Adrenal gland (tissue), 12 donors: ENCODE measurements around the gene CAD. TPM values are rescaled to one million over a fixed set of nuclear protein-coding genes. Genes with fewer than 3 reads are reported as not detected.

Source experiments
- DNase-seq, 7 donors: peaks; one replicate each; pipeline ENCODE4 v3.0.0-alpha.2; 2019 to 2020
- H3K27ac ChIP-seq, 5 donors: fragments of 200-600 bp; sonication (generic) in 4 of 5; 1 replicate in 3 of 5; 2 replicates in 2 of 5; pipeline versions ENCODE4 v1.5.1 to v1.8.0; 2016 to 2020; ENCODE audit warnings: mild to moderate bottlenecking in 1 of 5
- H3K27me3 ChIP-seq: fragments of 200-600 bp; 2 replicates; pipeline ENCODE4 v1.8.0; 2021
- H3K36me3 ChIP-seq, 2 donors: fragments of 200-600 bp; replicated peaks in 1 of 2; 1 replicate in 1 of 2; 2 replicates in 1 of 2; pipeline versions ENCODE4 v1.5.1 to v1.8.0; 2018 to 2022
- H3K4me1 ChIP-seq, 2 donors: fragments of 200-600 bp; replicated peaks in 1 of 2; 1 replicate in 1 of 2; 2 replicates in 1 of 2; pipeline versions ENCODE4 v1.5.1 to v1.8.0; 2018 to 2021
- H3K4me3 ChIP-seq, 4 donors: fragments of 200-600 bp; sonication (generic) in 3 of 4; one replicate each; pipeline ENCODE4 v1.5.1; 2016 to 2018
- H3K9me3 ChIP-seq, 3 donors: fragments of 200-600 bp; sonication (generic) in 1 of 3; replicated peaks in 1 of 3; 1 replicate in 2 of 3; 2 replicates in 1 of 3; pipeline versions ENCODE4 v1.5.1 to v1.8.0; 2016 to 2021
- CTCF ChIP-seq, 6 experiments: fragments of 450-650 bp in 4 of 6; fragments of 200-600 bp in 2 of 6; sonication (generic) in 1 of 6; IDR thresholded peaks; 1 replicate in 5 of 6; 2 replicates in 1 of 6; pipeline versions ENCODE4 v1.5.1 to v1.8.0; 2016 to 2021; ENCODE audit warnings: antibody characterized with exemption in 6 of 6, mild to moderate bottlenecking in 2 of 6, moderate library complexity in 1 of 6
- POLR2A ChIP-seq, 2 donors: fragments of 450-650 bp; IDR thresholded peaks; one replicate each; pipeline ENCODE4 v1.6.1; 2017; ENCODE audit warnings: antibody characterized with exemption in 2 of 2, mild to moderate bottlenecking in 2 of 2, moderate library complexity in 1 of 2
- whole genome bisulfite sequencing, 4 donors: extraction: QIAGEN DNeasy Blood & Tissue Kit in 2 of 4; methylation state at CpG; one replicate each; pipeline versions ENCODE4 v1.1.5 to v1.1.7; 2013 to 2017; 5-methylcytosine and 5-hydroxymethylcytosine counted together
- intact Hi-C, 2 donors: fragments of 100-400 bp; cut with DNase I; formaldehyde crosslinking; loops; one replicate each; pipeline versions ENCODE4 v1.14.1 to v1.15.0; 2022 to 2023
- polyA plus RNA-seq, 3 donors: library from polyadenylated mRNA; stranded (reverse); fragments of 200-250 nt in 2 of 3; fragments of 350-450 nt in 1 of 3; fragmentation: Illumina TruSeq in 1 of 3; extraction: RNeasy Lipid Tissue Mini Kit (QIAGEN cat#74804) in 1 of 3; gene quantifications; one replicate each; pipeline ENCODE4 v1.2.3, GENCODE V29; 2013 to 2014
- total RNA-seq, 9 donors: library from RNA; depleted of rRNA in 4 of 9; stranded (reverse); fragments of >200 nt in 4 of 9; fragments of 120-200 nt in 1 of 9; fragmentation: NEBNext Ultra II Directional in 1 of 9; extraction: Animal tissue kit (Norgen Biotek cat#: 25700) in 1 of 9; gene quantifications; one replicate each; pipeline versions ENCODE4 v1.1.0 to v1.2.4, GENCODE V29; 2013 to 2023
- donor health status: healthy with polysubstance abuse.
- donor health status: Bipolar disorder and iron deficiency.
- donor health status: DM: yes; HTN: yes; CAD: no.
- donor health status: DM: no; HTN: no; CAD: no.
- donor health status: DM: no; HTN: no; CAD: no.
- donor health status: DM: yes; HTN: yes; CAD: no.

CAD gene
- total and polyA plus RNA-seq, 12 donors: 8.9 to 70.5 (median 18.4) TPM

DNA sequence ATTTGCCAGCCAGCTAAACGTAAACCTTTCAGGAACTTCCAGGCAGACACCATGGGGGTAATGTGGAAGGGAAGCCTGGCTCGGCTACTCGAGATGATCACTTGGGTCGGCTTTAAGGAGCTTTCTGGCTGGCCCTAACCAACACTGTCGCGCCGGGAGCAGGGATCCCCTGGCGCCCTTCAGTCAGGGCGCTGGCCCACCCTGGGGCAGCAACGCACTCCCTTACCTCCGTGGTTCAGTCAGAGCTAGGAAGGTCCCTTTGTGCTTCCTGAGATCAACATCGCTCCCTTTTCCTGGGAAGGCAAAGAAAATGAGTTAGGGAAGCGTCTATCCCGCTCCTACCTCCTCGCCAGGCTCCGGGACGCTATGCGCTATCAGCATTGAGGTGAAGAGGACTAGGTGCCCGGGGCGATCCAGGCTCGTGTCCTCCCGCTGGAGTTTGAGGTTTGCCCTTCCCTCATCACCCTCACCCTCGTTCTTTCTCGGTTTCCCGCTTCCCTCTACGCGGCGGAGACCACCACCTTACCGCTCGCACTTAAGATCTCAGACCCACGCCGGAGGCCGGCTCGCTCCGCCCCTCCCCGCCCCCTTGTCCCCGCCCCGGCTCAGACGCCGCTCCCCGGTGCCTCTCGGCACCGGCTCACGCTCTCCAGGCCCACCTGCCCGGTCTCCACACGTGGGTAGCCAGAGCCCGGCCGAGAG, 5.8 kb upstream of the CAD start:
- Histone ChIP-seq H3K36me3 (peaks cover 0 to 16% of the 10 kb centered on the region in 2 donors), H3K27ac (peak overlapping the region in 4 of 5 donors; percentile 89 to 98 (median 96))

DNA sequence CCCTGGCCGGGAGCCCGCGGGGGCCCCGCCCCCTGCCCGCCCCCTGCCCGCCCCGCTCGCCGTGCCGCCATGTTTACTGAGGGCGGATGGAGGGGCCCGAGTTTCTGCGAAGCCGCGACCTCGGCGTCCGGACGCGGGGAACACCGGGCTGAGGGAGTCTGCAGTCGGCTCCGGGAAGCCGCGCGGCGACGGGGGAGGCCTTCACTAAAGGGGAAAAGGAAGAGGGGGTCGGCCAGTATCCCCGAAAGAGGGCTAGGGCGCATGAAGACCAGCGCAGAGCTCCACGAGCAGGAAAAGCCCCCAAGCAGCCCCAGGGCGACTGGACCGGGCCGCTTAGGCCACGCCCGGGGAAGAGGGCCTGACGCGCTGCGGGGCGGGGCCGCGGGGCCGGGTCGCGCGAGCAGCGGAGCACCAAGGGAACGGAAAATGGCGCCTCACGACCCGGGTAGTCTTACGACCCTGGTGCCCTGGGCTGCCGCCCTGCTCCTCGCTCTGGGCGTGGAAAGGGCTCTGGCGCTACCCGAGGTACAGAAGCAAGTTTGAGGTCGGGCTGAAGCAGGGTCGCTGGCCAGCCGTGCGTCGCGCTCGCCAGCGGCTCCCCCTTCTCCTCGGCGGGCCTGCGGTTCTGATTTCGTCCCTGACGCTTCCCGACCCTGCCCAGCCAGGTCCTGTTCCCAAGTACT, 5.1 kb upstream of the CAD start, which contains the start of the genes ATRAID and SLC5A6:
Gene ATRAID, plus strand, starts transcription at position 99 of the 683 bp plus-strand sequence. Its CDS starts 328 bp downstream, at position 427.
Gene SLC5A6, minus strand, starts transcription at position 326 of the 683 bp plus-strand sequence. CDS start 4,618 bp downstream, outside the sequence.
- intact Hi-C loops: no loop called here
- DNase-seq: peak; percentile 87 to 91 (median 89)
- TF ChIP-seq POLR2A (IDR thresholded peaks at IDR 0.05) (peak in 1 of 2 donors; percentile 80), CTCF (IDR thresholded peaks at IDR 0.05) (no peak)
- H3K27ac ChIP-seq: peak within 1 kb of the TSS; percentile 75 to 98 (median 95)
- H3K36me3 ChIP-seq: peaks cover 0 to 10% of the 10 kb centered on the region in 2 donors
- WGBS, 4 donors: 0 to 2% (median 1%) methylated on average over 26 to 73 of the region's 73 CpGs
- no peaks in the 10 kb centered on the region for H3K27me3 ChIP-seq
- H3K9me3 ChIP-seq: no peaks in the 10 kb centered on the region
- peak within 1 kb of the TSS; percentile 41 to 86 (median 70) for H3K4me3 ChIP-seq
- H3K4me1 ChIP-seq: peaks cover 7 to 16% of the 10 kb centered on the region in 2 donors

More for the DNA sequence above, 5.8 kb upstream of the CAD start:
- Histone ChIP-seq H3K9me3 (no peaks in the 10 kb centered on the region), H3K4me1 (peaks cover 7 to 12% of the 10 kb centered on the region in 2 donors), H3K27me3 (no peaks in the 10 kb centered on the region), H3K4me3 (peak overlapping the region; percentile 41 to 86 (median 70))
- peak in 2 of 7 donors; percentile 26 to 44 for DNase-seq
- TF ChIP-seq POLR2A (IDR thresholded peaks at IDR 0.05) (no peak), CTCF (IDR thresholded peaks at IDR 0.05) (no peak)
- intact Hi-C loops: no loop called here
- WGBS, 4 donors: 3 to 7% (median 5%) methylated on average over 26 to 48 of the region's 48 CpGs

- Histone ChIP-seq H3K4me3 (peak overlapping the region; percentile 37 to 86 (median 70)), H3K9me3 (no peaks in the 10 kb centered on the region), H3K27ac (peak overlapping the region; percentile 75 to 98 (median 95)), H3K27me3 (no peaks in the 10 kb centered on the region), H3K36me3 (peaks cover 0 to 2% of the 10 kb centered on the region in 2 donors), H3K4me1 (peaks cover 10 to 20% of the 10 kb centered on the region in 2 donors)
- no peak for TF ChIP-seq CTCF (IDR thresholded peaks at IDR 0.05)
- TF ChIP-seq POLR2A (IDR thresholded peaks at IDR 0.05): no peak
- intact Hi-C loops: no loop called here
- DNase-seq: peak in 2 of 7 donors; percentile 57 to 71
- 7 to 10% (median 7%) methylated on average over 34 of the region's 34 CpGs for WGBS, 4 donors
Measured at GRCh38 chr2:27212626-27213471, 4.3 kb upstream of the CAD start.
